Endothelial cell (in vitro differentiated cells): ENCODE measurements around the gene ADCY10. TPM values are rescaled to one million over a fixed set of nuclear protein-coding genes. Genes with fewer than 3 reads are reported as not detected.

Source experiments
- DNase-seq: peaks from one replicate; pipeline ENCODE4 v3.0.0; 2021; ENCODE audit warnings: low spot score
- H3K27ac Mint-ChIP-seq: one replicate; pipeline ENCODE4 v1.8.0; 2021; ENCODE audit warnings: mixed read lengths, inconsistent platforms; ENCODE audit not compliant: unreplicated experiment
- H3K27me3 Mint-ChIP-seq: one replicate; pipeline ENCODE4 v1.8.0; 2021; ENCODE audit warnings: mild to moderate bottlenecking, moderate library complexity, mixed read lengths, inconsistent platforms; ENCODE audit not compliant: unreplicated experiment
- H3K36me3 Mint-ChIP-seq: one replicate; pipeline ENCODE4 v1.8.0; 2021; ENCODE audit warnings: mild to moderate bottlenecking, low read depth, mixed read lengths, inconsistent platforms; ENCODE audit not compliant: unreplicated experiment
- H3K4me1 Mint-ChIP-seq: one replicate; pipeline ENCODE4 v1.8.0; 2021; ENCODE audit warnings: mild to moderate bottlenecking, mixed read lengths, inconsistent platforms; ENCODE audit not compliant: unreplicated experiment
- H3K4me3 Mint-ChIP-seq: one replicate; pipeline ENCODE4 v1.8.0; 2021; ENCODE audit warnings: mild to moderate bottlenecking, mixed read lengths, inconsistent platforms; ENCODE audit not compliant: unreplicated experiment
- H3K9me3 Mint-ChIP-seq: one replicate; pipeline ENCODE4 v1.8.0; 2021; ENCODE audit warnings: mixed read lengths, inconsistent platforms; ENCODE audit not compliant: unreplicated experiment
- CTCF ChIP-seq: fragments of 200-600 bp; sonication (generic); IDR thresholded peaks from one replicate; pipeline ENCODE4 v1.5.0; 2021; ENCODE audit warnings: antibody characterized with exemption; ENCODE audit not compliant: unreplicated experiment
- total RNA-seq: library from RNA; stranded (reverse); fragmentation: NEBNext Ultra II Directional; extraction: Animal tissue kit (Norgen Biotek cat#: 25700); gene quantifications from one replicate; pipeline ENCODE4 v1.2.1, GENCODE V29; 2021; ENCODE audit not compliant: unreplicated experiment

ADCY10 gene
- total RNA-seq, 1 donor from 2014 or later, result 0.31 TPM

DNA sequence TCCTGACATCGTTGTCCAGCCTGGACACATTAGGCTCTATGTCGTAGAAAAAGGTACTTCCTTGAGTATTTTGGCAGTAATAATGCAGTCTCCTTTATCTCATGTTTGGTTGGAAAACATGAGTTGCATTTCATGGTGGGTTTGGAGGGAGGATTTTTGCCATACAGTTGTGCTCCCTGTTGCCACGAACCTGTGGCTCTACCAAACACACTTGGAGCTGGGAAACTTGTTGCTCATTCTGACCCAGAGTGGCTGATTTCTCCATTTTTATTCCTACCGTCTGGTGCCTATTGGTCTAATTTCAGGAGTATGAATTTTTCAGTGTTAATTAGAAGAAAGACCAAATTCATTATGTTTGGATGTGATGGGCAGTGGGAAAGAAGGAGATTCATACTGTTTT is 141.5 kb downstream of the ADCY10 start:
- H3K36me3 Mint-ChIP-seq, result peaks cover 80% of the 10 kb centered on the region
- H3K4me3 Mint-ChIP-seq, result no peak overlapping the region
- H3K9me3 Mint-ChIP-seq, result no peaks in the 10 kb centered on the region
- no peak overlapping the region for H3K27ac Mint-ChIP-seq
- peaks cover 65% of the 10 kb centered on the region for H3K4me1 Mint-ChIP-seq
- no peak for DNase-seq
- TF ChIP-seq CTCF, result no peak
- H3K27me3 Mint-ChIP-seq, result peaks cover 12% of the 10 kb centered on the region

- Mint-ChIP-seq H3K4me1 (peaks cover 71% of the 10 kb centered on the region), H3K9me3 (no peaks in the 10 kb centered on the region), H3K4me3 (peak overlapping the region; percentile 34), H3K27me3 (peaks cover 13% of the 10 kb centered on the region), H3K27ac (peak overlapping the region; percentile 82), H3K36me3 (peaks cover 78% of the 10 kb centered on the region)
- no peak for DNase-seq
- no peak for TF ChIP-seq CTCF
These were observed 143.8 kb downstream of the ADCY10 start for GRCh38 chr1:167770127-167770526.

GRCh38 chr1:167767761-167768160 is 146.2 kb downstream of the ADCY10 start:
- Mint-ChIP-seq H3K27me3 (peaks cover 8% of the 10 kb centered on the region), H3K27ac (peak overlapping the region; percentile 37)

GRCh38 chr1:167766538-167766937 is 147.4 kb downstream of the ADCY10 start:
- H3K9me3 Mint-ChIP-seq, result no peaks in the 10 kb centered on the region
- peak overlapping the region; percentile 18 for H3K4me3 Mint-ChIP-seq
- no peak overlapping the region for H3K27ac Mint-ChIP-seq
- no peak for TF ChIP-seq CTCF
- DNase-seq, result no peak
- H3K27me3 Mint-ChIP-seq, result peaks cover 8% of the 10 kb centered on the region
- H3K4me1 Mint-ChIP-seq, result peaks cover 61% of the 10 kb centered on the region
- H3K36me3 Mint-ChIP-seq, result peaks cover 70% of the 10 kb centered on the region

More at GRCh38 chr1:167767761-167768160, 146.2 kb downstream of the ADCY10 start:
- Mint-ChIP-seq H3K9me3 (no peaks in the 10 kb centered on the region), H3K36me3 (peaks cover 69% of the 10 kb centered on the region), H3K4me1 (peaks cover 62% of the 10 kb centered on the region), H3K4me3 (peak overlapping the region; percentile 10)
- no peak for TF ChIP-seq CTCF
- no peak for DNase-seq

- no peaks in the 10 kb centered on the region for H3K9me3 Mint-ChIP-seq
- DNase-seq, result no peak
- H3K27ac Mint-ChIP-seq, result no peak overlapping the region
- H3K27me3 Mint-ChIP-seq, result peaks cover 12% of the 10 kb centered on the region
- H3K36me3 Mint-ChIP-seq, result peaks cover 70% of the 10 kb centered on the region
- H3K4me1 Mint-ChIP-seq, result peaks cover 63% of the 10 kb centered on the region
- H3K4me3 Mint-ChIP-seq, result no peak overlapping the region
- TF ChIP-seq CTCF, result no peak
These were observed 148.4 kb downstream of the ADCY10 start for GRCh38 chr1:167765496-167765895.
